ENCODE measurements around the gene PCNX1.

Gene PCNX1

DNA sequence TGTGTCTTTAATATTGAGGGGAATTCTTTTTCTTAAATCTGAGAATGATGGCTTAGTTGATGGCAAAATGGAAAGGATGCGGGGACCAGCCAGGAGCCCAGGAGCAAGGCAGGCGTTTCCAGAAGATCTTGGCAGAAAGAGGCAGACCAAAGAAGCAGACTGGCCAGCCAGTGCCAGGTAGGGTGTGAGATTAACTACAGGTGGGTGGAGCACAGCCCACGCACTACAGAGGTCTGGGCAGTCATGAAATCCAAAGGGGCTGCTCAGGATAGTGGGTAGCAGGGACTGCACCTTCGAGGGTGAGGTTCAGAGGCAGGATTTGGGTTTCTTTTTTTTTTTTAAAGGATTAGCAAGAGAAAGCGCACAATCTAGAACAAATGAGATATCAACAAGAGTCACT is 17.7 kb upstream of the PCNX1 start:
- DNase-seq (ENCODE audit: low read depth), result no peak

DNA sequence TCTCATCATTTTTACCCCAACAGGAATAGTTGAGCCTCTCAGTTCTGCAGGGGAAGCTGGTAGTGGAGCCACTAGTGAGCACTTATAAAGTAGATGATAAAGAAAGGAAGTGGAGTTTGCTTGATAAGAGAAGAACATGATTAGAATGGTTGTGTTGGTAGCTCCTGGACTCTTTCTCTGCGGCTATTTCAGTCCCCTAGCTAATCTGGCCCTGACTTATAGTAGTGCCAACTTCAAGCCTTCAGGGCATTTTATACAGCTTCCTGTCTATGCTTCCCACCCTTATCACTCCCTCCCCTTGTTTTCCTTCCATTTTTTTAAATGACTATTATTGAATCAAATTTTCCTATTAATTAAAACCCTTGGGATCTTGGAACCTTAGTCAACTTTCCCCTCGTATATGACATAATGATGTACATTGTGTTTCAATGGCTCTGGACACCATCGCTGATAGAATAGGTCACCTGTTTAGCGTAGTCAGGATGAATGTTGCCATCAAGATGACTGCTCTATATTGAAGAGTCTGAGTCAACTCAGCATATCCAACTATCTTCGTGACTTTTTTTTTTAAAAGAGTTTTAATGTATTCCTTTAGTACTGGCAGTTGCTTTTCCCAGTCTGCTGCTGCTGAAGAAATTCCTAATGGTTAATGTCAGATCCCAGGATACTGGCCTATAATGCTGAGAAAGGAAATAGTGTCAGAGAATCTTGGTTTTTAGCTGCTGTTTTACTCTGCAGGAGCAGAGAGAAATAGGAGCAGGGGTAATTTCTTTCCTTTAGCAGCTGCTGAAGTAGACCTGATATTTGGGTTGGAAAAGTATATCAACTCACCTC is 16.2 kb upstream of the PCNX1 start:
- DNase-seq (ENCODE audit: low read depth), result no peak

DNA sequence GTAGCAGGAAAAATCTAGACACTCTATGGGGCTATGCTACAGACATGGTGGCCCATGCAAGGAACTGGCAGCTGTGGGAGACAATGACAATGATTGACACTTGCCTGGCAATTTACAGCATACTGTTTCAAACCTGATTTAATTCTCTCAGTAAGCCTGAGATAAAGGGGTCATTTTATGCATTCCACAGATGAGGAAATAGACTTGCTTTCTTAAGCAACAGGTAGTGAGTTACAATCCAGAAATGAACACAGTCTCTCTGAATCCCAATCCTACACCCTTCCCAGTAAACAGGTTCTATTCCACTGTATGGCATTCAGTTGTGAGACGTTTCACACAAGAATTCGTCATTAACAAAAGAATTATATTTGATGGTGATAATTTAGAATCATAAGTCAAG is 15.5 kb upstream of the PCNX1 start:
- DNase-seq (ENCODE audit: low read depth), result no peak

DNA sequence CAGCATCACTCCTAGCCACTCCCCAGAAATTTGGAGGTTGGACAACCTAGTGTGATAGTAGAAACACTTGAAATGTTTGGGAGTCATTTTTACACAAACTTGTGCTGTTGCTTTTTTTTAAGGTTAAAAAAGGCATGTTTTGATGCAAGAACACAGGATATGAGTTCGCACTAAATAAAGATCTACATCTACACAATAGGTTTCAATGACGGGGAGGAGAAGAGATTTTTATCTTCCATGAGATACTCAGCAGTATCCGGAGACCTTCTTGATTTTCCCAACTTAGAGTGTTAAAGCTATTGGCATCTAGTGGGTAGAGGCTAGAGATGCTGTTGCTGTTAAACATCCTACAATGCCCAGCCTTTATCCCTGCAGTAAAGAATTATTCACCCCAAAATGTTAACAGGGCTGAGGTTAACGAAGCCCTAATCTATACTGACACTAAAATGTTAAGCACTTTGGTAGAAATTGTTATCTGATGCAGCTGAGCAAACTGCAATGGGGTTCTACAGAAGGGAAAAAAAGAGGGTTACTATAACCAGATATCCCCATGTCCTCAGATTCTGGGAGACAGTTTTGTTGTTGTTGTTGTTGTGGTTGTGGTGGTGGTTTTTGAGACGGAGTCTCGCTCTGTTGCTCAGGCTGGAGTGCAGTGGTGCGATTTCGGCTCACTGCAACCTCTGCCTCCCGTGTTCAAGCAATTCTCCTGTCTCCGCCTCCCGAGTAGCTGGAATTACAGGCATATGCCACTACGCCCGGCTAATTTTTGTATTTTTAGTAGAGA is 14.0 kb upstream of the PCNX1 start:
- no peak for DNase-seq (ENCODE audit: low read depth)

DNA sequence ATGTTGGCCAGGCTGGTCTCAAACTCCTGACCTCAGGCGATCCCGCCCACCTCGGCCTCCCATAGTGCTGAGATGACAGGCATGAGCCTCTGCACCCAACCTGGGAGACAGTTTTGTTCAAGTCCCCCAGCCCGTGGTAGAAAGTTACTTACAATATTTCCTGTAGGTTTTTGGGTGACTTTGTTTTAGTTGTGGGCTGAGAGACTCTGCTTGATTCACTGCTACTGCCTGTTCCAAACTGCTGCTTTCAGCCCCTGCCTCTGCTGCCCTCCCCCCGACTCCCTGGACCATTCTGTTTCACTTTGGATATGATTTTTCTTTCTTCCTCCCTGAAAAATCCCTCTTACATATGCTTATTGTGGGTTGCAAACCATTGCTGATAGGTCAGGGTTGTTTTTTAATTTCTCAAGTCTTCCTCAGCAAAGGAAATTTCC is 13.4 kb upstream of the PCNX1 start:
- no peak for DNase-seq (ENCODE audit: low read depth)

DNA sequence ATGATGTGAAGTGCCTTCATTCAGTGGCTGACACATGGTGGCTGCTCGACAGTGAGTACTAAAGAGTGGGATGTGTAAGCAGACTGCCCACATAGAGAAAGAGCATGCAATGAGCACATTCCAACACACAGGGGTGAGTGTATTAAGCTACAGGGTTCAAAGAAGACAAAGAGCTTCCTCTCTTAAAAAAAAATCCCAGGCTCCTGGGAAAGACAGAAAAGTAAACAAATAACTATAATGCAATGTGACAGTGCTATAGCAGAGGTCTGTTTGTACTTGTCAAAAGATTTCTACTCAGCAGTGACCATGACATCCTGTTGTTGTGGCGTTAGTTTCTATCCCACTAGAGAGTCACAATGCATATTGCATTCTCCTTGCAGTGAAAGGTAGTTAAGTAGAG is 12.4 kb upstream of the PCNX1 start:
- no peak for DNase-seq (ENCODE audit: low read depth)

DNA sequence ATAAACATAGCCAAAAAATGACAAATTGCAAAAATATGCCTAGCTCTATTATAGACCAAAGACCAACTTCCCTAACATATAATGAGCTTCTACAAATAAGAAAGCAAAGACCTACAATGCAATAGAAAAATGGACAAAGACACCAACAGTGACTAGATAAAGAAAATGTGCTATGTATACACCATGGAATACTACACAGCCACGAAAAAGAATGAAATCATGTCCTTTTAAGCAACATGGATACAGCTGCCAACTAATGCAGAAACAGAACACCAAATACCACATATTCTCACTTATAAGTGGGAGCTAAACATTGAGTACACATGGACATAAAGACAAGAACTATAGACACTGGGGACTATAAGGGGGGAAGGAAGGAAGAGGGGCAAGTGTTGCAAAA is 10.9 kb upstream of the PCNX1 start:
- no peak for DNase-seq (ENCODE audit: low read depth)

DNA sequence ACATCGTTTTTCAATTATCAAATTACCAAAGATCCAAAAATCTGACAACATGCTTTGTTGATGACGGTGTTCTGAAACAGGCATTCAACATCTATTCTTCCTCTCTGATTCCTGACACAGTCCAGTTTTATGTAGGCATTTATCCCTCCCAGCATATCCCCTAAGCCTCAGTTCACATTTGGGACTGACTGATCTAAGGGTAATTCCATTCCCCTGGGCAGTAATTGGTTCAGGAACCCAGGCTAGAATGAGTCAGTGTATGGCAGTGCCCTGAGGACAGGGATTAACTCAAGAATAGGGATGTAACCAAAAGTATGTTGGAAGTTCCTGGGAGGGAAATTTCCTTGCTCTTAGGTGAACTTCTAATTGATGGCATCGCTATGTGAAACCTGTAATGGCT is 10.3 kb upstream of the PCNX1 start:
- no peak for DNase-seq (ENCODE audit: low read depth)

DNA sequence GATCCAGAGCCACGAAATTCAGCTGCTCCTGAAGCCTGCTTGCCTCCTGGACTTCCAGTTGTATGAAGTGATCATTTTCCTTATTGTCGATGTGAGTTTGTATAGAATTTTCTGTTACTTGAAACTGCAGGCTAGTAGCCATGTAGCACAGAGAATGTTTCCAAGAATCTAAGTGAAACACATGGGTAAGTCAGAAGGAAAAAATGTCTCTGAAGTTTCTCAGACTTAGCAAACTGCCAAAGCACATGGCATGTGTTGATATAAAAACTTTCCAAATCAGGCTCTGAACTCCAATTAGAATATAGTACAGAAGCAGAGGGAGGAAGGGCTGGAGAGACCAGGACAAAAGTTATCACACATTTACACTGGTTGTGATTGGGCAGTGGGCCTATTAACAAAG is 9.8 kb upstream of the PCNX1 start:
- peak; percentile 76 for DNase-seq (ENCODE audit: low read depth)

DNA sequence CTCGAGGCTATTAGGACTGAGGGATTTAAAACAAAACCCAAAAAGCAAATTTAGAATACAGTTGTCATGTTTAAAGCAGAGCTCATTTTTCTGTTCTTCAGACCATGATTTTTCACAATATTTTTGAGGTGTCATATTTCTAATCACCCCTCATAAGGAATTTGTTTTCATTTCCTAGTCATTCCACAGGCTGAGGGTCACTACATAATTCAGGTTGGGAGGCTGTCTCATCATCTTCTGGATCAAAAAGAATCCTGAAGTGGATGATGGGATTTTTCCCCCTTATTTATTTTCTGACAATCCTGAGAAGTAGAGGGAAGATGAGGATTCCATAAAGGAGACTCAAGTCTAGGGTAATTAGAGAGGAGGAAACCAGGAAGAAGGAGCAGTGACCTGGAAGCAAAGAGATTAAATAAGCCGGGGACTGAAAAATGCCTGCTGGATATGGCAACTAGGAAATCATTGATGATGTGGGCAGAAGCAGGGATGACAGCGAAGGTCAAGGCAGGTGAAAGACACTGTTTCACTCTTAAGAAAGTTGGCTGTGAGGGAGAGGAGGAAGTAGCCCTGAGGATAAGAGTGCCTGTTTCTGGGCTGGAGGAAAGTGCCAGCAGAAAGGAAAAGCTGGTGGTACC is 9.0 kb upstream of the PCNX1 start:
- no peak for DNase-seq (ENCODE audit: low read depth)

DNA sequence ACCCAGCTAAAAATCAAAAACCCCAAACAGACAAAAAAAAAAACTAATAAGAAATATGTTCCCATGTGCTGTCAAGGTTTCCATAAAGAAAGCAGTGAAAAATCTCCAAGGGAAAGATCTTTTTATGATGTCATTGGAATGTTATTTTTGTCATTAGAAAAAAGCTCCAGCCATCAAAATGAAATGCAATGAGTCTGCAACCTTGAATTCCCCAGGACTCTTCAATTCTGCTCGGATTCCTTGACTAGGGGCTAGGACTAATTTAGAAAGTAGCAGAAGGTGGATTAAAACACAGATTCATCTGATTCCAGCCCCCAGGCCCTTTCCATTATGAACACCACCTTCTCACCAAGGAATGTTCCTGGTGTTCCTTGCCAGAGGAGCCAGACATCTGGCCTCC is 6.0 kb upstream of the PCNX1 start:
- no peak for DNase-seq (ENCODE audit: low read depth)

DNA sequence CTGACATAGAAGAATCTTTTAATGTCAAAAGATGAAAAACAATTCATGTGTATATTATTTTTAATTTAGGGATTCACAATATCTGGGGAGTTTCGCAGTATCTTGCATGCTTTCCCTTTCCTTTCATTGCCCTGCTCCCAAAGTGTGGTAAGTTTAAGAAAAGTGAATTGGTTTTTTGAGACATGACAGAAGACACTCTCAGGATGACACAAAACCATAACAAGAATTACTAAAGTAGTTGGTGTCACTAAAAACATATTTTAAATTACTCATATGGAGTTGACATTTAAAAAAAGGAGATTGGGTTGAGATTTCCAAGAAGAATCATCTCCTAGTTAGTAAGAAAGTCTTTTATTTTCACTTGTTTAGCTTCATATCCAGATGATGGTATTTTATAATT is 5.1 kb upstream of the PCNX1 start:
- DNase-seq (ENCODE audit: low read depth), result no peak

DNA sequence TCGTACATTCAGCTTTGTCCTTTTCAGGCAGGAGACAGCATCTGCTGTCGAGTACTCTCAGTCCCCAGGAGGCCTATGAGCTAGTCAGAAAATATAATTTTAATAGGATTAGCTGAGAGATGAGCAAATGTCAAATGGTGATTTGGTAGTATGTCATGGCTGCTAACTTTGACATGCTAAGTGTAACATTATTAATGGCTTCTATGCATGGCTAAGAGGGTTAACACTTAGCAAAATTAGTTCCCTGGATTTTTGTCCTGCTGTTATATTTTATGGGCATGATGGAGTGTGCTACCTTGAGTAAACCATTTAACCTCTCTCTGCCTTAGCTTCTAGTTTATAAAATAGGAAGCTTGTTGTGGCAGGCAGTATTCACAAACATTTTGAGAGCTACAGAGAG is 2.9 kb upstream of the PCNX1 start:
- no peak for DNase-seq (ENCODE audit: low read depth)

DNA sequence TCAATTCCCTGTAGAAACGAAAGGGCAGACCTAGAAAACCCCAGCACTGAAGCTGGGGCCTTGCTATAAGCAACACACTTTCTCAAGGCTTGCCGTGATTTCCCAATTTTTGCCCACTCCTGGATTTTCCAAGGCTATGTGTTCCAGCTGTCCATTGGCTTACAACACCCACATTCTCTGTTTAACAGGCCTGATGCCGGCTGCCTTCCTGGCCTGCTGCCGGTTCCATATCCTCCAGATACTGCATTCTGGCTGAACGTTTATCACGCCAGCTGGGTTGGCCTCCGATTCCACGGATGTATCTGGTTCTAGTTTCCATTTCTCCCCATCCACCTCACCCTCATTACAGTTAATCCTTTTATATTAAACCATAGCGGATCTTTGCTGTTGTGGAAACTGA is 2.0 kb upstream of the PCNX1 start:
- DNase-seq (ENCODE audit: low read depth), result peak; percentile 65

DNA sequence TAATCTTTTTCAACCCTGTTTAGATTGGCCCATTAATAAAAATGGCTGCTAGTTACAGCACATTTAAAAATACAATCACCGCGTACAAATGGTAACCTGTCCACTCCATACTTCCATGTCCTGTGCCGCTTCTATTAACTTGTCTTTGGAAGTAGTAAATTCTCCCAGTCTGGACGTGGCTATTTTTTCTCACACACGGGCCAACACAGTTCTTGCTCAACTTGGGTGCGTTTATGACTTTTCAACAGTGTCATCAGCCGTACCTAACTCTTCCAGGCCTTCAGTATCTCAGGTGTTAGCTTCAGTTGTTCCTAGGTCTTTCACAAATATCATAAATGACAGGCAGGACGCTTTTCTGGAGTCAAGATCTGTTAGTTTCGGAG is 475 bp upstream of the PCNX1 start:
- DNase-seq (ENCODE audit: low read depth), result no peak

DNA sequence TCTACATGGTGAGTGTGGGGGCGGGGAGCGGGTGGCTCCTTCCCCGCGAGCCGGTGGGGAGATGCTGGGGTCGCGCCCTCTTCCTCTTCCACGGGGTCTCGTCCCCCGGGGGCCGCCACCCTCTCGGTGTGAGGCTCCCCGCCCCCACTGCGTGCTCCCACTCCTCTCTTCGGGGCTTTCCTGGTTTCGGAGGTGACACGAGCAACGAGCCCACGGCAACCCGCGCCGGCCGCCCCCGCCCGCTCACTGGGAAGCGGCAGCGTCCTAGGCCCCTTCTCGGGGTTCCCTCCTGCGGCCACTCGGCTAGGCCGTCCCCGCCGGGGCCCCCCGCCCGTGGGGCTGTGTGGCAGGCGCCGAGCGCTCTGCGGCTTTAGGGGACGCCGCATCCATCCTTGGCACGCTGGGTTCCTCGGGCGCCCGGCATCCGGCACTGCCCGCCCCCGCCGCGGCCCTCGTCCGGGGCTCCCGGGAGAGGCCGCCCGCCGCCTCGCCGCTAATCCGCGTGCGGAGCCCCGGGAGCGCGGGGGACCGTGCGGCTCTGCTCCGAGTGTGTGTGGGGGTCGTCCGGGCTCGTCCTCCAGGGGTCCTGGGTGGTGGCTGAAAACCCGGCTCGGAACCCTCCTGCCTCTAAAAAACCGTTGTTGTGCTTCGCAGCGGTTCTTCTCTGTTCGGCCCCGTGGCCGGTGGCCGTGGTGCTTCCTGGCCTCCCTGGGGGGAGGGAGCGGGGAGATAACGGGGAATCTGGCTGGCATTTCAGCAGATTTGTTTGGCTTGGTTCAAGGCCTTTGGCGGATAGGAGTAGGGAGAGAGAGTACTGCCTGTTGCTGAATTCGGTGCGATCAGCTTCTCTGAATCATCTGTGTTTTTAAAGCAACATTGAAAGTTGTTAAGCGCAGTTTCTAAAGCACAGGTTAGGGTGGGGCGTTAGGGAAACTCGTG is 1.0 kb downstream of the PCNX1 start:
- DNase-seq (ENCODE audit: low read depth), result peak; percentile 54

DNA sequence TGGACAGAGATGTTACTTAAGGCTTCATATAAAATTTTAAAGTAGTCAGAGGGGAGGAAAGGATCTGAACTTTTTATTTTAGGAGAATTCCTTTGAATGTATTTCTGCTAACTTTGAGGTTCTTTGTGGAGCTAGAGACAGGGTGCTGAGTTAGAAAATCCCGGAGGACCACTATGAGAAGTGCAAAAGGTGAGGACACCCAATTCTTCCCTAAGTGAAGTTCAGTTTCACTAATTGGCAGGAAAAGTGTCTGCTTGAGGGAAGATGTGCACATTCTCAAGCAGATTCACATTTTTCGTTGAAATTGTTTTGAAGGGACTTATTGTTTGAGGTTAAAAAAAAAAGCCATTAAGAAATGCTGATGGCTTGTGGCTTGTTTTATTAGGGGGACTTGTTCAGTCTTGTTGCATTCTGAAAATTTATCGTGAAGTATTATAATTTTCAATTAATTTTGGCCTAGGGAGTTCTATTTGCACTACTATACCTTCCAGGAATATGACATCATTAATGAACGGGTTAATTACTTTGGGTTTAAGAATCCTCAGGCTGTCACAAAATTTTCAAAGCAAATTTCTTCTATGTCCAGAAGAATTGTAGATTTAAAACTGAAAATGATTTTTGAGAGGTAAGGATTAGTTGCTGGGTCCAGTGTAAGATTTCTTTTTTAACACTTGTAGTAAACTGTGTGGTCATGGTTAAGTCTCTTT is 1.8 kb downstream of the PCNX1 start:
- no peak for DNase-seq (ENCODE audit: low read depth)

DNA sequence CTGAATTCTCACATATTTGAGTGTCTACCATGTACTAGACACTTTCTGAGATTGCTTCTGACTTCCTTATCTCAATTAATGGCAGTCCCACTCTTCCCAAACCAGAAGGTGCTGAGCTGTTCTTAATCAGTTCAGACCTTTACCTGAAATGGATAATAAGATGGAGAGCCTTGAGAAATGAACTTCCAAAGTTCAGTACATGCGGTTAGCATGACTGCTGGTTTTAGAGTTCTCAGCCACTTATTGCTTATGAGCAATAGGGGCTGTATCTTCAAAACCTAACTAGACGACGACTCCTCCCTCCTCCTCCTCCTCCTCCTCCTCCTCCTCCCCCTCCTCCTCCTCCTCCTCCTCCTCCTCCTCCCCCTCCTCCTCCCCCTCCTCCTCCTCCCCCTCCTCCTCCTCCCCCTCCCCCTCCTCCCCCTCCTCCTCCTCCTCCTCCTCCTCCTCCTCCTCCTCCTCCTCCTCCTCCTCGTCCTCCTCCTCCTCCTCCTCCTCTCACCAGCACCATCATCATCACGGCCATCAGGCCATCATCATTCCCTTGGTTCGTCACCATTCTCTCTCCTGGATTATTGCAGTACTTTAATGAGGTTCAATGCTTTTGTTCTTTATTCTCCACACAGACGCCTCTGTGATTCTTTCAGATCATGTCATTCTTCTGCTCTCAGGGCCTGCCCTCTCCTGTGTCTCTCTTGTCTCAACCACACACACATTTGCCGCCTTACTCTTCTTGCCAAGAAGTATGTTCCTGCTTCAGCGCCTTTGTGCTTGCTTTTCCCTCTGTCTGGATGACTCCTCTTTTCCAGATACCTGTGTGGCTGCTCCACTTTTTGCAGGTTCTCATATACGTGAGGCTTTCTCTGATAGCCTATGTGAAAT is 2.7 kb downstream of the PCNX1 start:
- DNase-seq (ENCODE audit: low read depth), result no peak

DNA sequence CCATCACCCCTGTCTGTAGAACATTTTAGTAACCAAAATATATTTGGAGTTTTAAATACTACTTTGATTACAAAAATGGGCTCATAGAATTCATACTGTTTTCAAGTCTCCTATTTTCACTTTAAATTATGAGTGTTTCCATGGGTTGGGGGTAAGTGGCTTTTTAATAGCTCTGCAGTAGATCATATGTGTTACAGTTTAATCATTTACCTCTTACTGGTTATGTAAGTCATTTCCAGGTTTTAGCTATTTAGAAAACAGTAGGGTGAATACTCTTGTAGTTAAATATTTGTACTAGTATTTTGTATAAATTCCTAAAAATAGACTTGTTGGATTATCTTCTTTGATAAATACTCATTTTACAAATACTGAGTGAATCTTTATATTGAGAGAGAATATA is 8.2 kb downstream of the PCNX1 start:
- no peak for DNase-seq (ENCODE audit: low read depth)

DNA sequence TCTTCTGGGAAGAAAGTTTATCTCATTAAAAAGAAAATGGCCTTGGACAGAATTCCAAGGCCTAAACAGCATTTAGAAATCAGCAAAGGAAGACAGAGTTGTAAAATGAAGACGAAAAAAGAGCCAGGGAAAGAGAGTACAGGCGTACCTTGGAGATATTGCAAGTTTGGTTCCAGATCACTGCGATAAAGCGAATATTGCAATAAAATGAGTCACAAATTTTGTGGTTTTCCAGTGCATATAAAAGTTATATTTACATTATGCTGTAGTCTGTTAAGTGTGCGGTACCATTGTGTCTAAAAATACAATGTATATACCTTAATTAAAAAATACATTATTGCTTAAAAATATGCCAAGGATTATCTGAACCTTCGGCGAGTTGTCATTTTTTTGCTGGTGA is 9.0 kb downstream of the PCNX1 start:
- DNase-seq (ENCODE audit: low read depth), result no peak

Measured in fibroblast of the conjunctiva (primary cell).